ENCODE results near the gene EPHA4. TPM values are rescaled to one million over a fixed set of nuclear protein-coding genes. Genes with fewer than 3 reads are reported as not detected.

The EPHA4 gene
- total and polyA plus RNA-seq, 2 of the 4 experiments (the other 2 are of a cell fraction), result 36.9 to 132 TPM

DNA sequence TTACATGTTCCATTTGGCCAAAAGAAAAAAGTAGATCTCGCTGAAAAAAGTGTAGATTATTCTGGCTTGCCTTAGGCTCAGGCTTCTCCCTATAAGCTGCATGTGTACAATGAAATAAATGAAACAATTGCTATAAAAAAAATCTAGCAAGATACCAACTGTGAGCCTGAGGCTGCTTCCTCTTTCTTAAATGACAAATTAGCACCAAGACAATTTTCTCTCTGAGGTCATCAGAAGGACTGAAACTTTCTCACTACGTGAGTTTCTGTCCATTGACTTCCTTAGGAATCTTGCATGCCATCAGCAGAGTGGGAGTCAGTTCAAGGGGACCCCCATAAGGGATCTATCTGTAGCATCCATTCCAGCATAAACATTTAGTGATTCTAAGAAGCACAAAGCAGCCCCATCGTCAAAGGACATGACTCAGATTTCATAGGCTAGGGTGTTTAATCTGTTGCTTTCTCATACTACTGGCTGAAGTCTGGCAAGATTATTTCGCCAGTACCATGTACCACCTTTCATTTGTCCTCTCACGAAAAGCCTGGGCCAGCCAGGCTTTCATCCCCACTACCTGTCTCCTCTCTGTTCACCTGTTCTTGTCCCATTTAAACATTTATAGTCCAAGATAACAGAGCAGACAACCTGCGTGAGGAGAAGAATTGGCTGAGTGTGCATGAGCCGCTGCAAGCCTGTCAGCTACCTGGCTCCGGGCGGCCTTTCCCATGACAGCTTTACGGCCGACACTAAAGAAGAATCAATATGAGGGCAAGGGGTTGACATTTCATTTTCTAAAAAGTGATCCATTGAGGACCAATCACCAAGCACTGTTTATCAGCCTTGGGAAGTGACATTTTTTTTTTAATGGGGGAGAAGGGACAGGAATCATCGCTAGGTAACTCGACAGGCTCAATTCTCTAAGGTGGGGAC is 120.0 kb downstream of the EPHA4 start:
- Histone ChIP-seq H3K4me2 (ENCODE audit: low read depth, low read length) (no peak overlapping the region), H2AK5ac (ENCODE audit: low read depth, low read length) (no peak overlapping the region), H3K9ac (ENCODE audit: low read depth, low read length) (no peak overlapping the region), H3K79me1 (ENCODE audit: low read depth in 1 of 2, low read length in 2 of 2) (no peaks in the 10 kb centered on the region; a peak in 1 of 4 replicates), H3K4ac (ENCODE audit: low read depth, low read length) (no peak overlapping the region), H2AK9ac (replicated peaks; ENCODE audit: low read depth, low read length, poor library complexity) (no peak overlapping the region), H3K36me3 (ENCODE audit: control insufficient read depth, insufficient read depth, low read length) (peaks cover 18% of the 10 kb centered on the region), H3K27me3 (ENCODE audit: control insufficient read depth, insufficient read depth, low read length) (no peaks in the 10 kb centered on the region), H4K5ac (ENCODE audit: low read depth, low read length) (no peak overlapping the region), H3K4me3 (ENCODE audit: insufficient read depth, low read depth, low read length) (no peak overlapping the region), H4K20me1 (ENCODE audit: insufficient read depth, low read length) (no peaks in the 10 kb centered on the region), H3K14ac (replicated peaks; ENCODE audit: low read depth, low read length) (no peak overlapping the region), H2BK5ac (ENCODE audit: low read depth, low read length, poor library complexity, severe bottlenecking) (no peak overlapping the region), H3K4me1 (ENCODE audit: control insufficient read depth, insufficient read depth, low read length) (no peaks in the 10 kb centered on the region), H4K91ac (ENCODE audit: insufficient read depth, low read depth, low read length) (no peak overlapping the region), H3K9me1 (ENCODE audit: insufficient read depth, low read length) (no peaks in the 10 kb centered on the region; the same call in 1 of the 2 replicates), H2BK20ac (ENCODE audit: low read depth, low read length) (no peak overlapping the region), H3K18ac (ENCODE audit: low read depth, low read length) (no peak overlapping the region), H3K27ac (ENCODE audit: insufficient read depth, low read length) (no peak overlapping the region), H2AFZ (replicated peaks; ENCODE audit: low read length, poor library complexity) (no peak overlapping the region), H3K56ac (ENCODE audit: extremely low read depth, insufficient read depth, low read length) (no peak overlapping the region), H2BK120ac (ENCODE audit: low read depth, low read length) (no peak overlapping the region), H3K9me3 (ENCODE audit: control insufficient read depth, insufficient read depth, low read length) (no peaks in the 10 kb centered on the region), H3K23ac (ENCODE audit: low read depth, low read length) (no peak overlapping the region), H2BK15ac (ENCODE audit: low read depth, low read length) (no peak overlapping the region), H4K8ac (ENCODE audit: low read depth in 2 of 2, low read length in 2 of 2) (no peak overlapping the region)
- ChIA-PET CTCF (no interaction called here), POLR2A (ENCODE audit: unreplicated experiment) (no interaction called here)
- in situ Hi-C loops (cut with MboI; ENCODE audit: low sequenced_read_pairs), result no loop called here
- 93% methylated on average over 2 of the region's 13 CpGs; no CpG with 5 or more reads in 1 of the 2 experiments for WGBS, 2 experiments (ENCODE audit: extremely low coverage in 2 of 2, insufficient read length in 1 of 2)
- dilution Hi-C loops (cut with HindIII; ENCODE audit: low sequenced_read_pairs, unreplicated experiment), result no loop called here
- DNase-seq (no peak), ATAC-seq (ENCODE audit: low read depth) (no peak)
- intact Hi-C loops (cut with micrococcal nuclease), result no loop called here
- BruUV-seq (replicated peaks), result no TSS peak
- TF ChIP-seq RAD21 (IDR thresholded peaks at IDR 0.05; ENCODE audit: low read length) (no peak), CEBPB (IDR thresholded peaks at IDR 0.05; ENCODE audit: low read depth, low read length) (no peak), RFX5 (IDR thresholded peaks at IDR 0.05; ENCODE audit: low read depth, low read length) (no peak), FOS (IDR thresholded peaks at IDR 0.05; ENCODE audit: low read depth, low read length) (no peak), MAZ (IDR thresholded peaks at IDR 0.05; ENCODE audit: borderline replicate concordance, low read depth, low read length) (no peak), NFE2L2 (IDR thresholded peaks at IDR 0.05; ENCODE audit: low read depth, low read length) (no peak), MXI1 (IDR thresholded peaks at IDR 0.05; ENCODE audit: borderline replicate concordance, low read depth, low read length) (no peak), SMC3 (IDR thresholded peaks at IDR 0.05; ENCODE audit: low read depth, low read length) (no peak), CHD1 (IDR thresholded peaks at IDR 0.05; ENCODE audit: low read depth, low read length) (no peak), POLR2A (IDR thresholded peaks at IDR 0.05; ENCODE audit: low read depth, low read length) (no peak), BHLHE40 (IDR thresholded peaks at IDR 0.05; ENCODE audit: low read depth, low read length) (no peak), MAFK (IDR thresholded peaks at IDR 0.05; ENCODE audit: low read depth, low read length) (no peak)
- TF ChIP-seq, protein P1, sequence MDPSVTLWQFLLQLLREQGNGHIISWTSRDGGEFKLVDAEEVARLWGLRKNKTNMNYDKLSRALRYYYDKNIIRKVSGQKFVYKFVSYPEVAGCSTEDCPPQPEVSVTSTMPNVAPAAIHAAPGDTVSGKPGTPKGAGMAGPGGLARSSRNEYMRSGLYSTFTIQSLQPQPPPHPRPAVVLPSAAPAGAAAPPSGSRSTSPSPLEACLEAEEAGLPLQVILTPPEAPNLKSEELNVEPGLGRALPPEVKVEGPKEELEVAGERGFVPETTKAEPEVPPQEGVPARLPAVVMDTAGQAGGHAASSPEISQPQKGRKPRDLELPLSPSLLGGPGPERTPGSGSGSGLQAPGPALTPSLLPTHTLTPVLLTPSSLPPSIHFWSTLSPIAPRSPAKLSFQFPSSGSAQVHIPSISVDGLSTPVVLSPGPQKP (IDR thresholded peaks at IDR 0.05; ENCODE audit: borderline replicate concordance, low read depth, low read length), result no peak
- TF ChIP-seq, protein P2, sequence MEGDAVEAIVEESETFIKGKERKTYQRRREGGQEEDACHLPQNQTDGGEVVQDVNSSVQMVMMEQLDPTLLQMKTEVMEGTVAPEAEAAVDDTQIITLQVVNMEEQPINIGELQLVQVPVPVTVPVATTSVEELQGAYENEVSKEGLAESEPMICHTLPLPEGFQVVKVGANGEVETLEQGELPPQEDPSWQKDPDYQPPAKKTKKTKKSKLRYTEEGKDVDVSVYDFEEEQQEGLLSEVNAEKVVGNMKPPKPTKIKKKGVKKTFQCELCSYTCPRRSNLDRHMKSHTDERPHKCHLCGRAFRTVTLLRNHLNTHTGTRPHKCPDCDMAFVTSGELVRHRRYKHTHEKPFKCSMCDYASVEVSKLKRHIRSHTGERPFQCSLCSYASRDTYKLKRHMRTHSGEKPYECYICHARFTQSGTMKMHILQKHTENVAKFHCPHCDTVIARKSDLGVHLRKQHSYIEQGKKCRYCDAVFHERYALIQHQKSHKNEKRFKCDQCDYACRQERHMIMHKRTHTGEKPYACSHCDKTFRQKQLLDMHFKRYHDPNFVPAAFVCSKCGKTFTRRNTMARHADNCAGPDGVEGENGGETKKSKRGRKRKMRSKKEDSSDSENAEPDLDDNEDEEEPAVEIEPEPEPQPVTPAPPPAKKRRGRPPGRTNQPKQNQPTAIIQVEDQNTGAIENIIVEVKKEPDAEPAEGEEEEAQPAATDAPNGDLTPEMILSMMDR (conservative IDR thresholded peaks at IDR 0.05; ENCODE audit: low read depth, low read length), result no peak
- TF ChIP-seq, protein P3, sequence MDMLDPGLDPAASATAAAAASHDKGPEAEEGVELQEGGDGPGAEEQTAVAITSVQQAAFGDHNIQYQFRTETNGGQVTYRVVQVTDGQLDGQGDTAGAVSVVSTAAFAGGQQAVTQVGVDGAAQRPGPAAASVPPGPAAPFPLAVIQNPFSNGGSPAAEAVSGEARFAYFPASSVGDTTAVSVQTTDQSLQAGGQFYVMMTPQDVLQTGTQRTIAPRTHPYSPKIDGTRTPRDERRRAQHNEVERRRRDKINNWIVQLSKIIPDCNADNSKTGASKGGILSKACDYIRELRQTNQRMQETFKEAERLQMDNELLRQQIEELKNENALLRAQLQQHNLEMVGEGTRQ (IDR thresholded peaks at IDR 0.05; ENCODE audit: low read depth, low read length), result no peak
